ENCODE results near the gene IGLL1.

GRCh38 chr22:23578306-23578705 lies 1.8 kb downstream of the IGLL1 start:
- no peak for TF ChIP-seq CTCF (IDR thresholded peaks at IDR 0.05)
- TF ChIP-seq REST (IDR thresholded peaks at IDR 0.05; ENCODE audit: insufficient read depth in 1 of 2, low read depth in 2 of 2, low read length in 1 of 2): no peak
- TF ChIP-seq POLR2AphosphoS5 (IDR thresholded peaks at IDR 0.05; ENCODE audit: low read depth, low read length): no peak

Measured in Panc1 (cell line).